Activated T-cell treated with anti-CD3 and anti-CD28 coated beads, Interleukin-2, amount 50 U/mL, for 72 hours (primary cell): ENCODE results near the gene RBMS3. TPM values are rescaled to one million over a fixed set of nuclear protein-coding genes. Genes with fewer than 3 reads are reported as not detected.
A peak's percentile ranks its signal among the peaks of the same experiment; 100 is the strongest.
"Not testable (repeated sequence)": the region's sequence is repeated elsewhere in the genome, so short reads cannot be mapped to it uniquely, and the experiment has no call there.

Experiments used
- ATAC-seq, 2 donors: fragments of 150-1000 bp; cut with Tn5 transposase; replicated peaks in 1 of 2; 2 replicates each; pipeline ENCODE4 v1.10.0; 2021; ENCODE audit warnings: moderate library complexity in 2 of 2, mild to moderate bottlenecking in 1 of 2
- DNase-seq, 2 donors: peaks; one replicate each; pipeline ENCODE4 v3.0.0; 2021 to 2022; ENCODE audit warnings: mixed read lengths in 1 of 2
- H3K27ac Mint-ChIP-seq: one replicate; pipeline ENCODE4 v1.8.0; 2022; ENCODE audit warnings: mild to moderate bottlenecking, moderate library complexity, mixed read lengths
- H3K27me3 Mint-ChIP-seq: one replicate; pipeline ENCODE4 v1.8.0; 2022; ENCODE audit warnings: low read depth, mixed read lengths
- H3K36me3 Mint-ChIP-seq, 2 donors: one replicate each; pipeline ENCODE4 v1.8.0; 2022; ENCODE audit warnings: mixed read lengths in 2 of 2, mild to moderate bottlenecking in 1 of 2; ENCODE audit not compliant: insufficient read depth in 2 of 2
- H3K4me1 Mint-ChIP-seq: one replicate; pipeline ENCODE4 v1.8.0; 2022; ENCODE audit warnings: low read depth, mixed read lengths
- H3K4me3 Mint-ChIP-seq, 2 donors: one replicate each; pipeline ENCODE4 v1.8.0; 2022; ENCODE audit warnings: mild to moderate bottlenecking in 2 of 2, mixed read lengths in 2 of 2, moderate library complexity in 2 of 2
- H3K9me3 Mint-ChIP-seq, 2 donors: one replicate each; pipeline ENCODE4 v1.8.0; 2022; ENCODE audit warnings: mixed read lengths in 2 of 2
- total RNA-seq, 2 donors: library from RNA; stranded (reverse); gene quantifications; one replicate each; pipeline ENCODE4 v1.2.3, GENCODE V29; 2022

The RBMS3 gene
- total RNA-seq, 2 donors from 2014 or later = 2.5 to 3.0 TPM

DNA sequence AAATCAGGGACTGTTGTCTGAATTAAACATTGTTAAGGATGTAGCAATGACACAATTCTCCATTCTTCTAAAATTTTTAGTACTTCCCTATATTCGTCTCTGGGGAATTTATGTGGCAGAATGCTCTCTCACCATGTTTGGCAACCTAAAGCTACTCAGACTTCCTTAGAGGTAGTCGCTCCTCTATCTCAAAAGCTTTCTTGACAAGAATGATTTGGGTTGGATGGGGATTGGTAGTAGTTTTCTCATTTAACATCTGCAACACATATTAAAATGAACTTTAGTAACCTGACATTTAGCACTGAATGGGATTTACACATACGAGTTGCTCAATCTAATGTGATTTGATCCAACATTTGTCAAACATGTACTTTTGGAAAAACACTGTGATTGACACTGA lies 233.3 kb downstream of the RBMS3 start:
- ATAC-seq (no peak), DNase-seq (no peak)
- Mint-ChIP-seq H3K9me3 (peaks cover 0 to 5% of the 10 kb centered on the region in 2 donors), H3K27ac (no peak overlapping the region), H3K27me3 (peaks cover 17% of the 10 kb centered on the region), H3K4me3 (no peak overlapping the region), H3K36me3 (no peaks in the 10 kb centered on the region), H3K4me1 (peaks cover 7% of the 10 kb centered on the region)

DNA sequence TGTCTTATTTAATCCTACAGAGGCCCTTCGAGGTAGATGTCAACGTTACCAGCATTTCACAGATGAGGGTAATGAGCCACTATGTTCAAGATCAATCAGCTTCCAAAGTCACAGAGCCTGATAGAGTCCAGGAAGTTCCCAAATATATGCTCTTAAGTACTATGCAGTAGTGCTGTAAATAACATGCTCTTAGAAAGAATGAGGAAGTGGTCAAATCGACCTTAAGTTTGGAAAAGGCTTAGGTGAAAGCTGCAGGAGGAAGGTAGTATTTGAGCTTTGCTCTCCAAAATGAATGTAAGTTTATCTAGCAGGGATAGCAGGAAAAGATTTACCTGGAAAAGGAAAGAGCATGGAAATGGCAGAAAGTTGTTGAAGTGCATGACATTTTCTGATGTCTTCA lies 234.0 kb downstream of the RBMS3 start:
- peaks cover 0 to 2% of the 10 kb centered on the region in 2 donors for H3K9me3 Mint-ChIP-seq
- H3K27ac Mint-ChIP-seq = no peak overlapping the region
- no peaks in the 10 kb centered on the region for H3K36me3 Mint-ChIP-seq
- H3K27me3 Mint-ChIP-seq = peaks cover 17% of the 10 kb centered on the region
- ATAC-seq (no peak), DNase-seq (no peak)
- H3K4me3 Mint-ChIP-seq = no peak overlapping the region
- H3K4me1 Mint-ChIP-seq = peaks cover 7% of the 10 kb centered on the region

DNA sequence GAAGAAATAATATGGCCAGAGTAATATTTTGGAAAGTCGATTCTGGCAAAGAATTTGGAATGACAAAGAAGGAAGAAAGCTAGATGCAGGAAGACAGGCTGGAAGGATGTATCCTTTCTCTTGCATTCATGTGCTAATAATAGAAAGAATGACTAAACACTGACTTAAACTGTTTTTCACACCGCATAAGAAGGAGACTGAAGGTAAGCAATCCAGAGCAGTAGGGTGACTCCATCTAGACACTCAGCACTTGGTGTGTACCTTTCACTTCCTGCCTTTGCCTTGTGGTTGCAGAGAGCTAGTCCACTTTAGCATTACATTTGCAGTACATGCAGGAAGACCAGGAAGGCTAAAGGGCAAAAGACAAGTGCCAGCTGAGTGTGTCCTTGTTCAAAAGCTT lies 234.6 kb downstream of the RBMS3 start:
- Mint-ChIP-seq H3K27ac (no peak overlapping the region), H3K4me1 (peaks cover 7% of the 10 kb centered on the region), H3K36me3 (no peaks in the 10 kb centered on the region), H3K4me3 (no peak overlapping the region), H3K27me3 (peaks cover 17% of the 10 kb centered on the region), H3K9me3 (no peaks in the 10 kb centered on the region)
- DNase-seq = no peak
- peak in 1 of 2 donors; percentile 35 for ATAC-seq

DNA sequence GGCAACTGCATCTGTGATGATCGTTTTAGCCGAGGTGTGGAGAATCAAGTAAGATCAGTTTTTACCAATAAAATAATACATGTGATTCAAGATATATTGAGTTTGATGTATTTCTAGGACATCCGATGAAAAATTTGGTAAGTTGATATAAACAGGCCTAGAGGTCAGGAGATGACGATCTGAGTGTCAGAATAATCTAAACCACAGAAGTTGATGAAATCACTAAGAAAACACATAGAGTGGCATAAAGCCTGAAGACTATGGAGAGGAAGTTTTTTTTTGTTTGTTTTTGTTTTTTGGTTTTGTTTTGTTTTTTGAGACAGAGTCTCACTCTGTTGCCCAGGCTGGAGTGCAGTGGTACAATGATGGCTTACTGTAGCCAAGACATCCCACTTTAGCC lies 235.3 kb downstream of the RBMS3 start:
- no peaks in the 10 kb centered on the region for H3K9me3 Mint-ChIP-seq
- no peak overlapping the region for H3K4me3 Mint-ChIP-seq
- H3K36me3 Mint-ChIP-seq = no peaks in the 10 kb centered on the region
- H3K4me1 Mint-ChIP-seq = peaks cover 7% of the 10 kb centered on the region
- no peak overlapping the region for H3K27ac Mint-ChIP-seq
- H3K27me3 Mint-ChIP-seq = peaks cover 17% of the 10 kb centered on the region
- ATAC-seq (no peak), DNase-seq (no peak)

DNA sequence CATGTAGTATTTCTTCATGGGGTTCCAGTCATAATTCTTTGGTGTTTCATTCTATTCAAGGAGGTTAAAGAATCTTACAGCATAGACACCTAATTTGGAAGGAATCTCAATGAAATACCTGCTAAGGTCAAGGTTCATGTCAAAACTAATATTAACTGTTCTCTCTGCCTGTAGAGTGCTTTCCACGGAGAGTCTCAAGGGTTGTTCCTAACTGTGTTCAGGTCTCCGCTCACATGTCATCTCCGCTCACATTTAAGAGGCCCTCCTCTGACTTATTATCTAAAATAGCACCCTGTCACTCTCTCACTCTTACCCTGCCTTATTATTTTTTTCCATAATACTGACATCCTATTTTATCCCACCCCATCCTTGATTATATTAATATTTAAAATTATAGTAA lies 239.9 kb downstream of the RBMS3 start:
- ATAC-seq (no peak), DNase-seq (no peak)
- no peak overlapping the region for H3K4me3 Mint-ChIP-seq
- no peaks in the 10 kb centered on the region for H3K4me1 Mint-ChIP-seq
- H3K27ac Mint-ChIP-seq = no peak overlapping the region
- no peaks in the 10 kb centered on the region for H3K27me3 Mint-ChIP-seq
- no peaks in the 10 kb centered on the region for H3K36me3 Mint-ChIP-seq
- H3K9me3 Mint-ChIP-seq = no peaks in the 10 kb centered on the region

DNA sequence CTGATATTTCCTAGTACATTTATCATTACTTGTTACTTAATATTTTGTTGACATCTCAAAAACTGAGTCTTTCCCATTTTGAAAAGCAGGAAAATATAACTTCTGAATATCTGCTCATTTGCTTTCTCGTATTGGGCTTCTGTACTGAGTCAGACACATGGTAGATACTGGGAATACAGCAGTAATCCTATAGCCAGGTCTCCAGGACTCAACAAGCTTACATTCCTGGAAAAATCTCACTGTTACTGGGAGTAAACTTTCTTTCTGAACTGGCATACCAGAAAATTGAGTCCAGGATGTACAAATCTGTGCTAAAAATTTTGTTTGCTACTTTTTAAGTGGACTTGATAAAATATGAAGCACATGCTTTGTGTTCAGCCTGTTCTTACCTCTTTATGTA lies 240.4 kb downstream of the RBMS3 start:
- Mint-ChIP-seq H3K27me3 (no peaks in the 10 kb centered on the region), H3K9me3 (no peaks in the 10 kb centered on the region), H3K27ac (no peak overlapping the region), H3K4me3 (no peak overlapping the region), H3K36me3 (no peaks in the 10 kb centered on the region), H3K4me1 (no peaks in the 10 kb centered on the region)
- ATAC-seq (no peak), DNase-seq (no peak)

DNA sequence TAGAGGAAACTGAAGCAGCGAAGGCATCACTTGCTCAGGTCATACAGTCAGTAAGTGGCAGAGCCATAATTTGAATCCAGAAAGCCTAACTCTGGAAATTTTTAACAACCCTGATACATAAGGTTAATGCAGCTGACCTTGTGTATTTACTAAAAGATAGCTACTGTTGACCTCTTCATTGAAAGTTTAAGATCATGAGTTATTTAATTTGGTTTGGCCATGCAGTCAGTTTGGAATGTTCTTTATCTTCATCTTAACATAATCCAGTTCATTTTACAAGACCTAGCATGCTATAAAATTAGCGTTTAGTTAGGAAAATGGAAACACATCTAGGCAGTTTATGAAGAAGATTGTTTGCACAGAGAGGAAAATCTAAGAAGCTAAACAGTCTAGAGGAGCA lies 240.9 kb downstream of the RBMS3 start:
- Mint-ChIP-seq H3K4me1 (no peaks in the 10 kb centered on the region), H3K9me3 (no peaks in the 10 kb centered on the region), H3K4me3 (no peak overlapping the region), H3K27me3 (no peaks in the 10 kb centered on the region), H3K36me3 (no peaks in the 10 kb centered on the region), H3K27ac (no peak overlapping the region)
- DNase-seq (no peak), ATAC-seq (no peak)

DNA sequence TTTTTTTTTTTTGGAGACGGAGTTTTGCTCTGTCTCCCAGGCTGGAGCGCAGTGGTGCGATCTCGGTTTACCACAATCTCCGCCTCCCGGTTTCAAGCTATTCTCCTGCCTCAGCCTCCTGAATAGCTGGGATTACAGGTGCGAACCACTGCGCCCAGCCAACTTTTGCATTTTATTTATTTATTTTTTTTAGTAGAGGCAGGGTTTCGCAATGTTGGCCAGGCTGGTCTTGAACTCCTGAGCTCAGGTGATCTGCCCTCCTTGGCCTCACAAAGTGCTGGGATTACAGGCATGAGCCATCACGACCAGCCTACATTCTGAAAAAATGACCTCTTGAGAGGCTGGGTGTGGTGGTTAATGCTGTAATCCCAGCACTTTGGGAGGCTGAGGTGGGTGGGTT lies 243.6 kb downstream of the RBMS3 start:
- H3K4me3 Mint-ChIP-seq, H3K36me3 Mint-ChIP-seq, ATAC-seq, DNase-seq, H3K27me3 Mint-ChIP-seq, H3K4me1 Mint-ChIP-seq, H3K27ac Mint-ChIP-seq, H3K9me3 Mint-ChIP-seq: not testable (repeated sequence)

DNA sequence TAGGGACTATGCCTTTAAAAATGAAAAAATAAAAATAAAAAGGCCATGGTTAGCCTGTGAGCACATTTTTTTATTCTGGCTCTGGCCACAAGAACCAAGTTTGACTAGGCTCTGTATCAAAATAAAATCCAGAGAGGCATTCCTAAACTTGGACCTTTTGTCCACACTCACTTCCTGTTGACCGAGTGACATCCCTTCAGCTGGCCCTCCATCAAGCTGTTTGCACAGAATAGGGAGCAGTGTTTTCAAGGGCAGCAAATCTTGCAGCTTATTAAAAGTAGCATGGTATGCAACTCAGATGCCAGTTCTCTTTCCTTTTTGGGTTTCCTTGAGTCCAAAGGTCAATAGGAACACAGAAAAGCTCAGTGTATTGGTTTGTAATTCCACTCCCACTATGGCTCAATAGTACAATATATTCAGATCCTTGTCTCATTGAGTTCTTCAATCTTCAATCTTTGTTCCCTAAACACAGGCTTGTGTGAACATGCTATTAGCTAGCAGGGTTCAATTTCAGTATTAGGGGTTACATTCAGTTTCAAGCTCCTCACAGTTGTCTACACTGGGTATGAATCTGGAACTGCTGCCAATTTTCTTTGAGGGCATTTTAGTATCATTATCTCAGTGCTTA lies 244.5 kb downstream of the RBMS3 start:
- no peaks in the 10 kb centered on the region for H3K27me3 Mint-ChIP-seq
- no peak for ATAC-seq
- no peaks in the 10 kb centered on the region for H3K9me3 Mint-ChIP-seq
- DNase-seq = no peak
- no peaks in the 10 kb centered on the region for H3K4me1 Mint-ChIP-seq
- H3K4me3 Mint-ChIP-seq = no peak overlapping the region
- H3K36me3 Mint-ChIP-seq = no peaks in the 10 kb centered on the region
- H3K27ac Mint-ChIP-seq = no peak overlapping the region

DNA sequence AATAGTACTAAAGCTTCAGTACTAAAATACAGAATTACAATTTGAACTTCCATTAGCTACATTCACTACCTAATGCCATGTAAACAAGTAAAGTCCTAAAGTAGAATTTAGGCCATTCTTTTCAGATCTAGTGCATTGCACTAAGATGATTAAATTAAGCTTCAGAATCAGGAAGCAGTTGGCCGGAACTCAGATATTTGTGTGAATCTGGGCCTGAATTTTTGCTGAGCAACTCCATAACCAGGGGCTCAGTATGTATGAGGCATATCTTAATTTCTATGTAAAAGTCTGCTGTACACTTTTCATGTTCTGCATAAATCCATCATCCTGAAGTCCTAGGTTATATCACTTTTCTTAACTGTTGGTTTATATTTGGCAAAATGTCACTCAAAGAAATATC lies 246.4 kb downstream of the RBMS3 start:
- no peaks in the 10 kb centered on the region for H3K4me1 Mint-ChIP-seq
- H3K27ac Mint-ChIP-seq = no peak overlapping the region
- no peaks in the 10 kb centered on the region for H3K36me3 Mint-ChIP-seq
- H3K27me3 Mint-ChIP-seq = no peaks in the 10 kb centered on the region
- no peak overlapping the region for H3K4me3 Mint-ChIP-seq
- no peak for DNase-seq
- ATAC-seq = no peak
- H3K9me3 Mint-ChIP-seq = no peaks in the 10 kb centered on the region

DNA sequence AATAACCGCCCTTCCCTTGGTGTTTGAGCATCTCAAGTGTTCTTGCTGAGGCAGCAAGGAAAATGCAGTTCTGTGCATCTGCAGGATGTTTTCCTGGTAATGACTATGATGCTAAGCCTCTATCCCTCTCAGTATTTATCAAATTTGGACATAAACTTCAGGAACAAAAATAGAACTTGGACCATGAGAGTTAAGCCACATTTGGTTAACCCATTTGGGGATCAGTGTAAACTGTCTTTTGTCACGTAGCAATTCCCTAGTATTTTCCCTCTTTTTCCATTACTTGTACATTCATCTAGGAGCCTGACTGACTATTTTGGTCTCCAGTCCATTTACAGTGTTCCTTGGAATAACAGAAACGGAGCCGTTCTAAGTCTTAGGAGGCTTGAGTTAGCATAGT lies 250.8 kb downstream of the RBMS3 start:
- H3K36me3 Mint-ChIP-seq = no peaks in the 10 kb centered on the region
- ATAC-seq = no peak
- no peaks in the 10 kb centered on the region for H3K4me1 Mint-ChIP-seq
- H3K27ac Mint-ChIP-seq = no peak overlapping the region
- no peak overlapping the region for H3K4me3 Mint-ChIP-seq
- no peaks in the 10 kb centered on the region for H3K9me3 Mint-ChIP-seq
- no peaks in the 10 kb centered on the region for H3K27me3 Mint-ChIP-seq
- no peak for DNase-seq

DNA sequence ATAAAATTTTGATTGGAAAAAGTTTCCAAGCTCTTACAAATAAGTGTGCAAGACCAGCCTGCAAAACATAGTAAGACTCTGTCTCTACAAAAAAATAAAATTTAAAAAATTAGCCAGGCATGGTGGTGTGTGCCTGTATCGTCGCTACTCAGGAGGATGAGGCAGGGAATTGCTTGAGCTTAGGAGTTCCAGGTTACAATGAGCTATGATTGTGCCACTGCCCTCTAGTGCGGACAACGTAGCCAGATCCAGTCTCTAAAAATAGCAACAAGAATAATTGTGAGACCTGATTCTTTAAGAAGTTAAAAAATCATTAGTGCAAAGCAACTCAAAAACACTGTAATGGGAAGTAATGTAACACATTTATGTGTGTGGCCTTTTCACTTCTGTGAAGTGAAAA lies 251.6 kb downstream of the RBMS3 start:
- Mint-ChIP-seq H3K27ac (no peak overlapping the region), H3K4me3 (no peak overlapping the region), H3K9me3 (no peaks in the 10 kb centered on the region), H3K36me3 (no peaks in the 10 kb centered on the region), H3K4me1 (no peaks in the 10 kb centered on the region), H3K27me3 (no peaks in the 10 kb centered on the region)
- ATAC-seq = no peak
- no peak for DNase-seq

DNA sequence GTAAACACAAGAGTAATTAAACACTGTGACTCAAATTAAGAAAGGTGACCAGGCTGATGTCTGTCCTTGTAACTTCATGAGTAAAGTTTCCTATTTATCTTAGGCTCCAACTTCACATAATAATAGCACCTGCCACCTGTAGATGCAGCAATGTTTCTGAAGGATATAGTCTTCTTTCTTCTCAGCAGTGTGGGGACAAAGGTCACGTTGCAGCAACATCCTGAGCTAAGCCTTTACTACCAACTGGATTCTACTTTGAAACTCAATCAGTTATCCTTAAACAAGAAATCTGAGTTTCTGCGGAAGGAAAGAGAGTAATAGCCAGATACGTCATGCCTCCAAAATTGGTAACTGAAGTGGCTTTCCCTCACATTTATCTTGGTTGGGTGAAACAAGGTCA lies 253.1 kb downstream of the RBMS3 start:
- no peaks in the 10 kb centered on the region for H3K27me3 Mint-ChIP-seq
- no peaks in the 10 kb centered on the region for H3K36me3 Mint-ChIP-seq
- H3K4me1 Mint-ChIP-seq = no peaks in the 10 kb centered on the region
- H3K9me3 Mint-ChIP-seq = no peaks in the 10 kb centered on the region
- DNase-seq = no peak
- no peak overlapping the region for H3K4me3 Mint-ChIP-seq
- no peak overlapping the region for H3K27ac Mint-ChIP-seq
- ATAC-seq = no peak

DNA sequence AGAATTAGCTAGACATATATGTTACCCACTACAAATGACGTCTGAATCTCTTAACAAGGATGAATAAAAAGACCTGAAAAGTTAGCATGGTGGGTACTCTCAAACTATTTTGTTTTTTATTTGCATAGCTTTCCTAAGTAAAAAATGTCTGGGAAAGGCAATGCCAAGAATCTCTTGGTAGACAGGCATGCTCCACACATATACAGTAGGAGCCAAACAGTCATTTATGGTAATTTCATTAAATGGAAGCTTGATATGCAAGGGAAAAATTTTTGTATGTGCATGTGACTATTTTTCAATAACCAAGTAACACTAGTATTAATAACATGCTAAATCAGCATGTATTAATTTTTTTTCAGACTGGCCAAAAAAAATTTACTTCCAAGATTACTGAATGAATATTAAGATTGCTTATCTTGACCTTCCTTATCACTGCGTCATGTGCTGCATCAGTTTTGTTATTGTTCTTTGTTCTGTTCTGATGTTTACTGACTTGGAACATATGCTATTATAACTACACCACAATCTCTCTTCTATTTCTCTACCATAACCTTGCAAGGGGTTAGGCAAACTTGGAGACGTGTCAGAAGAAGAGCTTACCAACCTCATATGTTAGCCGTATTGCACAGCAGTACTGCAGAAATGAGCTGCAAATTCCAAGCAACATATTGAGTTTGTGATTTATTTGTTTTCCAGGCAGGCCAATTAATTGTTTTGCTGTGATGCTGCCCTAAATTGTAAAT lies 255.3 kb downstream of the RBMS3 start:
- no peak overlapping the region for H3K27ac Mint-ChIP-seq
- DNase-seq (no peak), ATAC-seq (no peak)
- no peaks in the 10 kb centered on the region for H3K4me1 Mint-ChIP-seq
- H3K27me3 Mint-ChIP-seq = no peaks in the 10 kb centered on the region
- no peaks in the 10 kb centered on the region for H3K36me3 Mint-ChIP-seq
- no peak overlapping the region for H3K4me3 Mint-ChIP-seq
- no peaks in the 10 kb centered on the region for H3K9me3 Mint-ChIP-seq
